AG04450 (cell line): ENCODE results near the gene SLIT3. TPM values are rescaled to one million over a fixed set of nuclear protein-coding genes. Genes with fewer than 3 reads are reported as not detected.

Source experiments
- CTCF ChIA-PET: fragments of 300-600, 350-600 bp; formaldehyde crosslinking; extraction: SDS; loops from one replicate; lab custom pipeline; 2022; ENCODE audit warnings: antibody characterized with exemption, inconsistent platforms; lab: Charles Lee
- POLR2A ChIA-PET: fragments of 350-600 bp; formaldehyde crosslinking; extraction: SDS; loops from one replicate; lab custom pipeline; 2021; ENCODE audit warnings: antibody characterized with exemption, inconsistent platforms; lab: Yijun Ruan, JAX
- DNase-seq: peaks from one replicate; pipeline ENCODE4 v3.0.0-alpha.2; 2011; ENCODE audit warnings: low read depth, low spot score
- H3K27ac ChIP-seq: one replicate; pipeline ENCODE4 v1.5.1; 2012; ENCODE audit warnings: low read depth, low read length, control low read depth
- H3K27me3 ChIP-seq: one replicate; pipeline ENCODE4 v1.6.0; 2012; ENCODE audit warnings: low read length; ENCODE audit not compliant: control insufficient read depth, insufficient read depth
- H3K4me3 ChIP-seq: 2 replicates; pipeline ENCODE4 v1.5.1; 2011; ENCODE audit warnings: mild to moderate bottlenecking, low read depth, low read length, control low read depth
- H3K9me3 ChIP-seq: 2 replicates; pipeline ENCODE4 v1.5.1; 2012; ENCODE audit warnings: low read length; ENCODE audit not compliant: control insufficient read depth, insufficient read depth
- CTCF ChIP-seq: IDR thresholded peaks from 2 replicates; pipeline ENCODE4 v1.5.1; 2011; ENCODE audit warnings: low read depth, low read length, control low read depth, inconsistent platforms
- polyA plus RNA-seq: library from polyadenylated mRNA; depleted of rRNA; stranded (reverse); fragments of >200 nt; gene quantifications from 2 replicates; pipeline ENCODE4 v1.2.3, GENCODE V29; 2011

Gene SLIT3
- polyA plus RNA-seq, 1 experiment, result 0.26 TPM

GRCh38 chr5:169283887-169284286, 17.1 kb downstream of the SLIT3 start:
- no peak for TF ChIP-seq CTCF
- Histone ChIP-seq H3K4me3 (no peak overlapping the region), H3K27me3 (no peaks in the 10 kb centered on the region), H3K27ac (no peak overlapping the region), H3K9me3 (no peaks in the 10 kb centered on the region)
- no peak for DNase-seq
- CTCF ChIA-PET, result no interaction called here
- POLR2A ChIA-PET, result no interaction called here

- Histone ChIP-seq H3K9me3 (no peaks in the 10 kb centered on the region), H3K27ac (no peak overlapping the region), H3K4me3 (no peak overlapping the region), H3K27me3 (no peaks in the 10 kb centered on the region)
- ChIA-PET POLR2A (no interaction called here), CTCF (no interaction called here)
- TF ChIP-seq CTCF, result no peak
- DNase-seq, result no peak
Observed at GRCh38 chr5:169281625-169282024, 19.3 kb downstream of the SLIT3 start.

GRCh38 chr5:169280696-169281095, 20.2 kb downstream of the SLIT3 start:
- CTCF ChIA-PET, result no interaction called here
- Histone ChIP-seq H3K4me3 (no peak overlapping the region), H3K27me3 (no peaks in the 10 kb centered on the region), H3K27ac (no peak overlapping the region), H3K9me3 (no peaks in the 10 kb centered on the region)
- POLR2A ChIA-PET, result no interaction called here
- TF ChIP-seq CTCF, result no peak
- DNase-seq, result no peak

GRCh38 chr5:169280286-169280685, 20.7 kb downstream of the SLIT3 start:
- no peak for TF ChIP-seq CTCF
- Histone ChIP-seq H3K27ac (no peak overlapping the region), H3K9me3 (no peaks in the 10 kb centered on the region), H3K27me3 (no peaks in the 10 kb centered on the region), H3K4me3 (no peak overlapping the region)
- POLR2A ChIA-PET, result no interaction called here
- DNase-seq, result no peak
- CTCF ChIA-PET, result no interaction called here

GRCh38 chr5:169279125-169279524, 21.8 kb downstream of the SLIT3 start:
- CTCF ChIA-PET, result no interaction called here

More at GRCh38 chr5:169279125-169279524, 21.8 kb downstream of the SLIT3 start:
- no peak overlapping the region for H3K27ac ChIP-seq
- no peaks in the 10 kb centered on the region for H3K27me3 ChIP-seq
- no peaks in the 10 kb centered on the region for H3K9me3 ChIP-seq
- H3K4me3 ChIP-seq, result no peak overlapping the region
- POLR2A ChIA-PET, result no interaction called here
- no peak for DNase-seq
- no peak for TF ChIP-seq CTCF
